HG02571 (cell line): ENCODE measurements around the gene HOXC6.

Experiments
- ATAC-seq: cut with Tn5 transposase; IDR thresholded peaks from one replicate; pipeline ENCODE4 v1.9.1; 2021; ENCODE audit warnings: mild to moderate bottlenecking, moderate library complexity; ENCODE audit not compliant: unreplicated experiment

The HOXC6 gene

GRCh38 chr12:54025499-54026405, 2.5 kb upstream of the HOXC6 start:
- no peak for ATAC-seq

DNA sequence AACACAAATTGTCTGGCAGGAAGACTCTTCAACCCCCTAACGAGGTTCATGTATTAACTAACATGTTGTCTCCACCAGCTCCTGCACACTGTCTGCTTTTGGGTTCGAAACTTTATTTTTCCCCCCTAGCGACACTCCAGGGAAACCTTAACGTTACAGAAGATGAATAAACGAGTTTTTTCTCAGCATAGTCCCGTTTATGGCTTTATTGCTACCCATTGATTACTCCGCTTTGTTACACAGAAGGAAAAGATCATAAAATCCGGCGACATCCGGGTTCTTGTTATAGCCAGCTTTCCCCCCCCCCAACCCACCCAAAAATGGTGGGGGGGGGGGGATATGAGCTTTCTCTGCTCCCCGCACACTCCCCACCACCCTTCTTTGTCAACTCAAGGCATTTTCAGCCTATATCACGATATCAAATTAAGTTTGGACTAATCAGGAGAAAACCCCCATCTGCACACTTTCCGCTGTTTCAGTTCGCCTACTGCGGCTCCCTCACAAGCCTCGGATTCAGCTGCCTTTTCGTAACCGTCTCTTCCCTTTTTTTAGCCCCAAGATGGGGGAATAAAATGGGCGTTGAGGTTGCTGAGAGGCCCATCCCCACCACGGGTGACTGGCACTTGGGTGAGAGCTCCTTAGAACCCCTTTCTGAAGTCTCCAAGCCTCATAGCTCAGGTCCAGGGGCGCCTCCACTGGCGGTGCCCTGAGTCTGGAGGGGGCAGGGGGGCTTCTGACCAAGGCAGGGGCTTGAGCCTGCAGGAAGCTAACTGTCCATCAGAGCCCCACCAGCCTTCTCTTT, 1.4 kb upstream of the HOXC6 start:
- ATAC-seq, result no peak

DNA sequence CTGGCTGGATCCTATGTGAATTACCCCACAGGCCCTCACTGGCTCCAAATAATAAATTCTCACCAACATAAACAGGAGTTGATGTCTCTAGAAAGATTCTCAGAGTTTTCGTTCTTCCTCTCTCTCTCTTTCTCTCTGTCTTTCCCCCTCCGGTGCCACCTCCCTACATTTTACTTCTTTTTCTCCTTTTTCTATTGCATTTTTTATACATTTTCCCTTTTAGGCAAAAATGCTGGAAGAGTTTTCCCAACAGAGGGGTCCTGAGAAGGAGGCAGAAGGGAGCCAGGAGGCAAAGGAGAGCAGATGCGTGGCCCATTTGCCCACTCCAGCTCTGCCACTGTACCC, 826 bp upstream of the HOXC6 start:
- ATAC-seq, result no peak

GRCh38 chr12:54029529-54030441, 1.5 kb downstream of the HOXC6 start:
- ATAC-seq, result no peak

- no peak for ATAC-seq
Measured at GRCh38 chr12:54030442-54030801, 2.2 kb downstream of the HOXC6 start.

DNA sequence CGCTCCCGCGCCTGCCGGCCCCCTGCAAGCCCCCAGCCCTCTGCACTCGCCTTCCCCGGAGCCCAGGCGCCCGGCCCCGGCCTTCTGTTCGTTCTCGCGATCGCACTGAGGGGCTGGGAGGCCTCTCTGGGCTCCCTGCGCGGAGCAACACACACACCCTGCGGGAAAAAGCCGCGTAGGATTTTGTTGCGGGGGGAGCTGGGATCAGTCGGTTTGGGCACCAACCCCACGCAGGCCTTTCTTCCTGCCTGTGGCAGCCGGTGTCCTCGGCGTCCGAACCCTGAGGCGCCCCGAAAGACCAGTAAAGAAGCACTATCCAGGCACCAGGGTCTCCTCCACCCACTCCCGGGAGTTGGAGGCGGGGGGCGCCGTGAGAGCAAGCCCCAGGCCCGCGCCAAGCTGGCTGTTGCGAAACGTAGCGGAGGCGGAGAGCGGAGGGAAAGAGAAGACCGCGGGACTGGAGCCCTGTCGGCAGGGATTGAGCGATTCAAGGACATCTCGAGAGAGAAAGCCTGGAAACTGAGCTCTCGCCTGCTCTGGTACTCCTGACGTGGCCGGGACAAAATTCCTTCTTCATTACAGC, 2.7 kb downstream of the HOXC6 start:
- ATAC-seq, result no peak

- ATAC-seq, result no peak
Measured at GRCh38 chr12:54031480-54031879, 3.2 kb downstream of the HOXC6 start.

GRCh38 chr12:54032086-54032619, 3.9 kb downstream of the HOXC6 start:
- ATAC-seq, result no peak

DNA sequence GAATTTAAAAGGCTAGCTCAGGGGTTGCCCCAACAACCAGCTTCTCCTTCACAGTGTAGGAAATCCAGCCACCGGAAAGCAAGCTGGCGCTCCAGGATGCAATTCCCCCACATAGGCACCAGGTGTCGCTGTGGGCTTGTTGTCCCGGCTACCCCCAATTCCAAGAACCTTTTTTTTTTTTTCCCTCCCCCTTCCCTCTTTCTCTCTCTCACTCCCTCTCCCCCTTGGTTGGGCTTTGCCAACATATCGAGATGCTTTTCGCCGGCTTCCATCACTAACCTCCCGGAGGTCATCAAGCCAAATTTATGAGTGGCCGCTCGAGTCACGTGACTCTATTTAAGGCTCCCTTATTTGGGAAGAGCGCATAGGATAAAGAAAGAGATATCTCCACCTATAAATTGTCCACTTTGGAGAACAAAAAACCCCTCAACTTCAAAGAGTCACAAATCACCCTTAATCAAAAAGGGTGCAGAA, 4.4 kb downstream of the HOXC6 start, which contains the start of gene HOXC5:
TSS of gene HOXC5 (plus strand) at position 424 of the 474 bp plus-strand sequence. CDS start 73 bp downstream, outside the sequence.
- ATAC-seq, result no peak

DNA sequence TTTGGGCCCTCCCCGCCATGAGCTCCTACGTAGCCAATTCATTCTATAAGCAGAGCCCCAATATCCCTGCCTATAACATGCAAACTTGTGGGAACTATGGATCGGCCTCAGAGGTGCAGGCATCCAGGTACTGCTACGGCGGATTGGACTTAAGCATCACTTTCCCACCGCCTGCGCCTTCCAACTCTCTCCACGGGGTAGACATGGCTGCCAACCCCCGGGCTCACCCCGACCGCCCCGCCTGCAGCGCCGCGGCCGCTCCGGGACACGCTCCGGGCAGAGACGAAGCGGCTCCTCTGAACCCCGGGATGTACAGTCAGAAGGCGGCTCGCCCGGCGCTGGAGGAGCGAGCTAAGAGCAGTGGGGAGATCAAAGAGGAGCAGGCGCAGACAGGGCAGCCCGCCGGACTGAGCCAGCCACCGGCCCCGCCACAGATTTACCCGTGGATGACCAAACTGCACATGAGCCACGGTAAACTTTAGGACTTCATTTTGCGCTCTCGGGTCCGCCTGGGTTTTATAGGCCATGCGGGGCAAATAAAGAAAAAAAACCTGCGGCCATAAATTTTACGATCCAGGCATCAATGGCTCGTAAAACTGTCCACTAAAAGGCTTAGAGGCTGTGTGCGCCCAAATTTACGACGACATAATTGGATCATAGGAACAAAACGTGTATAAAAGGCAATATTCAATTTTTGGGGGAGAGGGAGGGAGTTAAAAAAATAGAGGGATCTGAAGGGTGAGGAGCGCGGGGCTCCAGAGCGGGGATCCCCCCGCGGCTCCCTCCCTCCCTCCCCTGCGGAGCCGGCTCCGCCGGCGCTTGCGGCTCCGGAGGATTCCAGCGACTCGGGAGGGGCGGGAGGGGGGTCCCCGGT, 5.1 kb downstream of the HOXC6 start:
- no peak for ATAC-seq

GRCh38 chr12:54033980-54034784, 5.9 kb downstream of the HOXC6 start:
- no peak for ATAC-seq

DNA sequence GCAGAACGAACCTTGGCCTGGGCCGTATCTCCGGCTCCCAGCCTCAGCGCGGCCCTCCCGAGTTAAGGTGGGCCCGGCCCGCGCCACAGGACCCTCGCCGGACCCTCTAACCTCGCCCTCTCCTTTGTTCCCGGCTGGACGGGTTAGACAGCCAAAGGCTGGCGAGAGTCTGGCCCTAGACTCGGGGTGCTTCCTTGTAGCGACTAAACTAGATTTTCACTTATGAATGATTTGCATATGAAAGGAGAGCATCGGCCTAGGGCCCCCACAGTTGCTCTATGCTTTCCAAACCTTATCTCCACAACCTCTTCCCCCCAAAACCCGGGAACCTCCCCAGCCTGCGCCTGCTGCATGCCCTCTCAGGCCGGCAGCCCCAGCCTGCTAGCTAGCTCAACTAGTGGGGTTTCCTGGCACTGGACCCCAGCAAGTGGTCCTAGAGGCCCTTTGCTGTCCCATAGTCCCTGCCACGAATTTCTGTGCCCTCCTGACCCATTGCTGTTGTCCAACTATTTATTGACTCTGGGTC, 6.6 kb downstream of the HOXC6 start:
- no peak for ATAC-seq

DNA sequence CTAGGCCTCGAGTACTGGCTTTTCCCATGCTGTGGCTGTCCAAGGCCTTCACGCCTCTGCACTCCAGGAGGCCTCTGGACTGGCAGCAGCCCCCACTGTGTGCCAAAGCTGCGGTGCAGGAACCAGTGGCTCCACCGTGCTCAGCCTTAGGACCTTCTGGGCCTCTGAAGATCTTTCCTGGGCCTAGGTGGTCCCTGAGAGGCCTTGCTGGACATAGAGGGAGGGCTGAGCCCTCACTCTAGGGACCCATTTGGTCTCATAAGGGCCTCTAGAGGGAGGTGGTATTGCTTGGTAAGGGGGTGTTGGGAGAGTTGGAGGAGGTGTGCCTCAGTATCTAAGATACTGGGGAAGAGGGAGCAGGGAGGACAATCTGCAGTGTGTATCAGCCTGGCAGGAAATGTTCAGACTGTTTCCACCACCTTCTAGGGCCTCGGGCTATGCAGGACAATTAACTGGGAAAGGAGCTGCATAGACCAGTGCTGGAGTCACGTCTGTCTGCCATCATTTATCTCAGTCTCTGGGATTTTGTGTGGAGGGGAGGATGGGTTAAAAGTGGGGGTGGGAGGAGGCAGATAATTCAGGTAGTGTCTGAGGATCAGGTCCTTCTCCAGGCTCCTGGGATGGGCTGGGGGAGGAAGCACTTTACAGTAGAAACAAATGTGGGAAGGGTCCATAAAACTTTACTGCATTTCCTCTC, 7.5 kb downstream of the HOXC6 start:
- ATAC-seq, result no peak

DNA sequence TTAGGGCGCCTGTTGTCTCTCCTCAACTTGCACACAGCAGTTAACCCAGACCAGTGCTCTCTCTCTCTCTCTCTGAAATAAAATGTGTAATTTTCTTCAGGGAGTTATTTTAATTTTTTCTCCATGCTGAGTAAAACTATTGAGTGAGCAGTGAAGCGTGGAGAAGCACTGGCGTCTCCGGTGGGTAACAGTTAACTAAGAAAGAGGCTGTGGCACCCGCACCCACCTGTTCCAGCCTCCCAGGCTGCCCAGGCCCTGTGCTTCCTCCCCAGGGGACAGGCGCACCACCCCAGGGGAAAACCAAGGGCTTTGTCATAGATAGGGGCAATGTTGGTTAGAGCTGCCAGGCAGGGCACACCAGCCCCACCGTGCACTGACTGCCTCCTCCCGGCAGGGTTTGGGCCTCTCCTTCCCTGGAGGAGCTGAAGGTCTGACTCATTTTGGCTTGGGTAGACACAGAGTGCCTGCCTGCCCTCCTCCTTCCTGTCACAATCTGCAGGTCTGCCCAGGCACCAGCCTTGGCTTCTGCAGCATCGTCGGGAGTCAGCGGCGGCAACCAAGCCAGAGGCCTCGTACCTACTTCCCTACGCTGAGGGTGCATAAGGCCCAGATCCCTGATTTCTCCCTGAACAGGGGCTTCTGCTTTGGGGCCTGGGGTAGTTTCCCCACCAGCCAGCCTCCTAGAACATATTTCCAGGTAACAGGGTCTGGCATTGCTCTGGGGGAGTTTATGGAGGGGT, 8.6 kb downstream of the HOXC6 start:
- ATAC-seq, result no peak

- no peak for ATAC-seq
Measured at GRCh38 chr12:54037360-54038283, 9.4 kb downstream of the HOXC6 start.
